ENCODE data around the gene SENP6.

DNA sequence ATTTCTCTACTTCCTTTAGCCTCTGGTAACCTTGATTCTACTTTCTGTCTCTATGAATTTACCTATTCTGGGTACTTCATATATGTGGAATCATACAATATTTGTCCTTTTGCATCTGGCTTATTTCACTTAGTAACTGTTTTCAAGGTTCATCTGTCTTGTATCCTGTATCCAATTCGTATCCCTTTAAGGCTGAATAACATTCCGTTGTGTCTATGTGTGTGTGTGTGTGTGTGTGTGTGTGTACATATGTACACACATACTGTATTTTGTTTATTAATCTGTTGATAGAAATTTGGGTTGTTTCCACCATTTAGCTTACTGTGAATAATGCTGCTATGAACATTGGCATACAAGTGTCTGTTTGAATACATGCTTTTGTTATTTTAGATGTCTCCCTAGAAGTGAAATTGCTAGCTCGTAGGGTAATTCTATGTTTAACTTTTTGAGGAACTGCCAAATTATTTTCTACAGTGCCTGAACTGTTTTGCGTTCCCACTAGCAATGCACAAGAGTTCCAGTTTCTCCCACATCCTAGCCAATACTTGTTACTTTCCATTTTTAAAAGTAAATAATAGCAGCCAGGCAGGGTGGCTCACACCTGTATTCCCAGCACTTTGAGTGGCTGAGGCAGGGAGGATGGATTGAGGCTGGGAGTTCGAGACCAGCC, 17.7 kb downstream of the SENP6 start:
- no peak for TF ChIP-seq POLR2A (IDR thresholded peaks at IDR 0.05)
- TF ChIP-seq, protein P1, sequence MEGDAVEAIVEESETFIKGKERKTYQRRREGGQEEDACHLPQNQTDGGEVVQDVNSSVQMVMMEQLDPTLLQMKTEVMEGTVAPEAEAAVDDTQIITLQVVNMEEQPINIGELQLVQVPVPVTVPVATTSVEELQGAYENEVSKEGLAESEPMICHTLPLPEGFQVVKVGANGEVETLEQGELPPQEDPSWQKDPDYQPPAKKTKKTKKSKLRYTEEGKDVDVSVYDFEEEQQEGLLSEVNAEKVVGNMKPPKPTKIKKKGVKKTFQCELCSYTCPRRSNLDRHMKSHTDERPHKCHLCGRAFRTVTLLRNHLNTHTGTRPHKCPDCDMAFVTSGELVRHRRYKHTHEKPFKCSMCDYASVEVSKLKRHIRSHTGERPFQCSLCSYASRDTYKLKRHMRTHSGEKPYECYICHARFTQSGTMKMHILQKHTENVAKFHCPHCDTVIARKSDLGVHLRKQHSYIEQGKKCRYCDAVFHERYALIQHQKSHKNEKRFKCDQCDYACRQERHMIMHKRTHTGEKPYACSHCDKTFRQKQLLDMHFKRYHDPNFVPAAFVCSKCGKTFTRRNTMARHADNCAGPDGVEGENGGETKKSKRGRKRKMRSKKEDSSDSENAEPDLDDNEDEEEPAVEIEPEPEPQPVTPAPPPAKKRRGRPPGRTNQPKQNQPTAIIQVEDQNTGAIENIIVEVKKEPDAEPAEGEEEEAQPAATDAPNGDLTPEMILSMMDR (IDR thresholded peaks at IDR 0.05), result no peak
